ENCODE measurements around the gene RMI2. TPM values are rescaled to one million over a fixed set of nuclear protein-coding genes. Genes with fewer than 3 reads are reported as not detected.
A peak's percentile ranks its signal among the peaks of the same experiment; 100 is the strongest.

Gene RMI2
- total and polyA plus RNA-seq, 2 of the 8 experiments (the other 6 are each of a cell fraction or from before 2014, with no cell fraction given), result 58.2 to 96.0 TPM

GRCh38 chr16:11306381-11306780, 38.9 kb upstream of the RMI2 start:
- Histone ChIP-seq H3K23ac (ENCODE audit: insufficient read length) (no peak overlapping the region), H3K27ac (ENCODE audit: low read depth, low read length) (no peak overlapping the region), H3K4me1 (replicated peaks in 1 of 4; ENCODE audit: control insufficient read depth in 3 of 4, insufficient read depth in 4 of 4, low read length in 3 of 4) (peaks cover 0 to 12% (median 3%) of the 10 kb centered on the region in 4 experiments; a peak in 4 of 7 replicates), H2BK15ac (ENCODE audit: low read length) (no peak overlapping the region), H3K79me1 (ENCODE audit: low read depth, low read length) (no peaks in the 10 kb centered on the region), H2BK20ac (ENCODE audit: low read length) (no peak overlapping the region; the same call in 1 of the 2 replicates), H3K23me2 (ENCODE audit: low read depth, low read length) (no peaks in the 10 kb centered on the region), H3K9ac (replicated peaks in 1 of 4; ENCODE audit: extremely low read depth in 1 of 4, low read depth in 3 of 4, low read length in 3 of 4) (no peak overlapping the region), H4K91ac (replicated peaks; ENCODE audit: insufficient read length, low read length) (no peak overlapping the region), H3K79me2 (ENCODE audit: control insufficient read depth in 1 of 2, insufficient read depth in 2 of 2, low read length in 2 of 2) (no peaks in the 10 kb centered on the region), H3K9me3 (ENCODE audit: insufficient read depth in 2 of 2, low read depth in 1 of 2, low read length in 1 of 2) (no peaks in the 10 kb centered on the region), H3K4me2 (ENCODE audit: insufficient read depth in 1 of 2, low read depth in 2 of 2, low read length in 2 of 2) (no peak overlapping the region), H2BK120ac (replicated peaks; ENCODE audit: low read depth, low read length) (no peak overlapping the region), H3K14ac (ENCODE audit: insufficient read length) (no peak overlapping the region), H2AFZ (ENCODE audit: low read length) (no peak overlapping the region), H3K4ac (replicated peaks; ENCODE audit: insufficient read length, low read depth, low read length) (no peak overlapping the region), H3K56ac (replicated peaks; ENCODE audit: insufficient read length, low read depth, low read length) (no peak overlapping the region), H3K36me3 (ENCODE audit: control insufficient read depth in 2 of 4, insufficient read depth in 4 of 4, low read length in 3 of 4) (no peaks in the 10 kb centered on the region), H3K27me3 (replicated peaks in 1 of 4; ENCODE audit: control insufficient read depth in 3 of 4, extremely low read depth in 1 of 4, insufficient read depth in 3 of 4, low read length in 3 of 4) (no peaks in the 10 kb centered on the region), H4K8ac (ENCODE audit: extremely low read depth, insufficient read depth, low read length) (no peak overlapping the region), H2BK5ac (ENCODE audit: low read depth, low read length) (no peak overlapping the region), H2AK5ac (ENCODE audit: low read depth, low read length) (no peak overlapping the region), H3K4me3 (ENCODE audit: extremely low read depth in 1 of 4, insufficient read depth in 2 of 4, low read depth in 3 of 4, low read length in 4 of 4) (no peak overlapping the region), H2BK12ac (ENCODE audit: low read depth, low read length) (peak overlapping the region; percentile 52; the same call in 1 of the 2 replicates), H3K18ac (ENCODE audit: extremely low read depth, low read length) (no peak overlapping the region), H4K5ac (ENCODE audit: insufficient read length, low read depth, low read length) (no peak overlapping the region), H4K20me1 (replicated peaks in 1 of 2; ENCODE audit: control insufficient read depth in 1 of 2, insufficient read depth in 2 of 2, low read length in 2 of 2) (no peaks in the 10 kb centered on the region)
- FAIRE-seq, result no peak
- TF ChIP-seq SRF (IDR thresholded peaks at IDR 0.05; ENCODE audit: low read depth, low read length) (no peak), BRCA1 (IDR thresholded peaks at IDR 0.05; ENCODE audit: low read depth, low read length) (no peak), SIRT6 (IDR thresholded peaks at IDR 0.05; ENCODE audit: low read length) (no peak), POU5F1 (IDR thresholded peaks at IDR 0.05; ENCODE audit: low read depth, low read length) (no peak), NANOG (IDR thresholded peaks at IDR 0.05; ENCODE audit: insufficient read depth, low read depth, low read length, poor library complexity, severe bottlenecking) (no peak), GTF2F1 (IDR thresholded peaks at IDR 0.05; ENCODE audit: borderline replicate concordance, low read depth, low read length) (no peak), GABPA (IDR thresholded peaks at IDR 0.05; ENCODE audit: borderline replicate concordance, insufficient read depth, low read length) (no peak), BACH1 (IDR thresholded peaks at IDR 0.05; ENCODE audit: low read length) (no peak)
- TF ChIP-seq, protein P1, sequence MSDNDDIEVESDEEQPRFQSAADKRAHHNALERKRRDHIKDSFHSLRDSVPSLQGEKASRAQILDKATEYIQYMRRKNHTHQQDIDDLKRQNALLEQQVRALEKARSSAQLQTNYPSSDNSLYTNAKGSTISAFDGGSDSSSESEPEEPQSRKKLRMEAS (IDR thresholded peaks at IDR 0.05), result no peak
- no peak for DNase-seq (ENCODE audit: low read depth in 1 of 2, low spot score in 2 of 2)
- ChIA-PET CTCF (ENCODE audit: partially characterized antibody) (no interaction called here), POLR2A (ENCODE audit: partially characterized antibody) (interaction anchor here (0.7 kb wide), 1 partner anchor 10 kb away, joined by 3 read pairs; no protein-coding TSS in a partner anchor)
- 96% methylated on average over 8 of the region's 8 CpGs; no CpG with 5 or more reads in 1 of the 2 experiments for whole genome bisulfite sequencing, 2 experiments (ENCODE audit: extremely low coverage in 1 of 2, insufficient coverage in 1 of 2, insufficient read length in 1 of 2, insufficient replicate concordance in 2 of 2, low coverage in 1 of 2, low lambda C conversion rate in 2 of 2, missing lambda C conversion rate in 1 of 2)
